Neural progenitor cell (in vitro differentiated cells): ENCODE results near the gene LRRC7.

Experiments used
- EZH2 ChIP-seq: fragments of 200-600 bp; sonication (generic); IDR thresholded peaks from 2 replicates; pipeline ENCODE4 v1.6.1; 2017; ENCODE audit warnings: antibody characterized with exemption, mild to moderate bottlenecking, moderate library complexity
- TF ChIP-seq, protein P1 (sequence below): fragments of 200-600 bp; sonication (generic); IDR thresholded peaks from 2 replicates; pipeline ENCODE4 v1.5.1; 2017; ENCODE audit warnings: antibody characterized with exemption, mild to moderate bottlenecking

- no peak for TF ChIP-seq EZH2
- TF ChIP-seq, protein P1, sequence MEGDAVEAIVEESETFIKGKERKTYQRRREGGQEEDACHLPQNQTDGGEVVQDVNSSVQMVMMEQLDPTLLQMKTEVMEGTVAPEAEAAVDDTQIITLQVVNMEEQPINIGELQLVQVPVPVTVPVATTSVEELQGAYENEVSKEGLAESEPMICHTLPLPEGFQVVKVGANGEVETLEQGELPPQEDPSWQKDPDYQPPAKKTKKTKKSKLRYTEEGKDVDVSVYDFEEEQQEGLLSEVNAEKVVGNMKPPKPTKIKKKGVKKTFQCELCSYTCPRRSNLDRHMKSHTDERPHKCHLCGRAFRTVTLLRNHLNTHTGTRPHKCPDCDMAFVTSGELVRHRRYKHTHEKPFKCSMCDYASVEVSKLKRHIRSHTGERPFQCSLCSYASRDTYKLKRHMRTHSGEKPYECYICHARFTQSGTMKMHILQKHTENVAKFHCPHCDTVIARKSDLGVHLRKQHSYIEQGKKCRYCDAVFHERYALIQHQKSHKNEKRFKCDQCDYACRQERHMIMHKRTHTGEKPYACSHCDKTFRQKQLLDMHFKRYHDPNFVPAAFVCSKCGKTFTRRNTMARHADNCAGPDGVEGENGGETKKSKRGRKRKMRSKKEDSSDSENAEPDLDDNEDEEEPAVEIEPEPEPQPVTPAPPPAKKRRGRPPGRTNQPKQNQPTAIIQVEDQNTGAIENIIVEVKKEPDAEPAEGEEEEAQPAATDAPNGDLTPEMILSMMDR: no peak
These were observed 511.8 kb downstream of the LRRC7 start for GRCh38 chr1:70079546-70079945.
